ENCODE data around the gene HSD11B1. TPM values are rescaled to one million over a fixed set of nuclear protein-coding genes. Genes with fewer than 3 reads are reported as not detected.
A peak's percentile ranks its signal among the peaks of the same experiment; 100 is the strongest.

The HSD11B1 gene
- polyA plus RNA-seq, 1 experiment = 4.7 TPM

- DNase-seq (ENCODE audit: low read depth, low spot score) = no peak
Measured at GRCh38 chr1:209670441-209671082, 34.1 kb upstream of the HSD11B1 start.

GRCh38 chr1:209672705-209673630, 31.7 kb upstream of the HSD11B1 start:
- ChIA-PET POLR2A (no interaction called here), CTCF (interaction anchor here (1.0 to 1.1 kb wide), 3 partner anchors 83 to 106 kb away, joined by 3 to 4 read pairs (median 3); no protein-coding TSS in a partner anchor)
- H3K27me3 ChIP-seq (ENCODE audit: control insufficient read depth, insufficient read depth, low read length) = no peaks in the 10 kb centered on the region
- H3K9me3 ChIP-seq (ENCODE audit: control insufficient read depth, insufficient read depth, low read length) = no peaks in the 10 kb centered on the region; the same call in 1 of the 2 replicates
- no peak overlapping the region for H3K4me3 ChIP-seq (ENCODE audit: low read depth, low read length)
- no peak for DNase-seq (ENCODE audit: low read depth, low spot score)
- TF ChIP-seq CTCF (IDR thresholded peaks at IDR 0.05; ENCODE audit: low read depth, low read length) = no peak
- H3K27ac ChIP-seq (ENCODE audit: low read depth, low read length) = no peak overlapping the region

More at GRCh38 chr1:209670441-209671082, 34.1 kb upstream of the HSD11B1 start:
- no peak for TF ChIP-seq CTCF (IDR thresholded peaks at IDR 0.05; ENCODE audit: low read depth, low read length)
- POLR2A ChIA-PET = no interaction called here
- H3K27me3 ChIP-seq (ENCODE audit: control insufficient read depth, insufficient read depth, low read length) = no peaks in the 10 kb centered on the region
- no peak overlapping the region for H3K27ac ChIP-seq (ENCODE audit: low read depth, low read length)
- H3K9me3 ChIP-seq (ENCODE audit: control insufficient read depth, insufficient read depth, low read length) = no peaks in the 10 kb centered on the region; the same call in 1 of the 2 replicates
- CTCF ChIA-PET = interaction anchor here (1.2 kb wide), 1 partner anchor 104 kb away, joined by 3 read pairs; no protein-coding TSS in a partner anchor
- H3K4me3 ChIP-seq (ENCODE audit: low read depth, low read length) = no peak overlapping the region

- CTCF ChIA-PET = interaction anchor here (0.7 to 1.3 kb wide), 6 partner anchors 15 to 389 kb away, joined by 3 to 4 read pairs (median 3); no protein-coding TSS in a partner anchor
- no peak overlapping the region for H3K4me3 ChIP-seq (ENCODE audit: low read depth, low read length)
- TF ChIP-seq CTCF (IDR thresholded peaks at IDR 0.05; ENCODE audit: low read depth, low read length) = no peak
- POLR2A ChIA-PET = no interaction called here
- H3K27ac ChIP-seq (ENCODE audit: low read depth, low read length) = no peak overlapping the region
- no peaks in the 10 kb centered on the region for H3K27me3 ChIP-seq (ENCODE audit: control insufficient read depth, insufficient read depth, low read length)
- H3K9me3 ChIP-seq (ENCODE audit: control insufficient read depth, insufficient read depth, low read length) = no peaks in the 10 kb centered on the region; the same call in 1 of the 2 replicates
- no peak for DNase-seq (ENCODE audit: low read depth, low spot score)
Measured at GRCh38 chr1:209673631-209674417, 30.8 kb upstream of the HSD11B1 start.

GRCh38 chr1:209674957-209675564, 29.6 kb upstream of the HSD11B1 start, which contains the start of gene G0S2:
Gene G0S2 (plus strand): TSS chr1:209675412. CDS start chr1:209675685, 273 bp downstream.
- ChIA-PET CTCF (interaction anchor here (0.6 to 1.3 kb wide), 7 partner anchors 14 to 391 kb away, joined by 3 to 4 read pairs (median 3); no protein-coding TSS in a partner anchor), POLR2A (interaction anchor here (0.6 to 1.2 kb wide), 3 partner anchors 17 to 133 kb away, joined by 3 to 5 read pairs (median 3); partner anchors contain the start of gene LAMB3)
- no peak for DNase-seq (ENCODE audit: low read depth, low spot score)
- Histone ChIP-seq H3K4me3 (ENCODE audit: low read depth, low read length) (peak within 1 kb of the TSS; percentile 61), H3K27ac (ENCODE audit: low read depth, low read length) (no peak within 1 kb of the TSS), H3K27me3 (ENCODE audit: control insufficient read depth, insufficient read depth, low read length) (no peaks in the 10 kb centered on the region), H3K9me3 (ENCODE audit: control insufficient read depth, insufficient read depth, low read length) (no peaks in the 10 kb centered on the region; the same call in 1 of the 2 replicates)
- TF ChIP-seq CTCF (IDR thresholded peaks at IDR 0.05; ENCODE audit: low read depth, low read length) = no peak

Measured in AG04450 (cell line).